Esophagus muscularis mucosa (tissue), 4 donors: ENCODE data around the gene CDH4. TPM values are rescaled to one million over a fixed set of nuclear protein-coding genes. Genes with fewer than 3 reads are reported as not detected.

ENCODE experiments used
- DNase-seq: peaks from one replicate; pipeline ENCODE4 v3.0.0-alpha.2; 2017; ENCODE audit errors: extremely low spot score
- H3K27ac ChIP-seq, 4 donors: fragments of 200-600 bp; sonication (generic); replicated peaks in 1 of 4; 1 replicate in 3 of 4; 2 replicates in 1 of 4; pipeline ENCODE4 v1.5.1; 2016 to 2019; ENCODE audit warnings: mild to moderate bottlenecking in 1 of 4
- H3K27me3 ChIP-seq, 4 donors: fragments of 200-600 bp; sonication (generic); one replicate each; pipeline versions ENCODE4 v1.5.1 to v1.6.0; 2016 to 2019
- H3K36me3 ChIP-seq, 4 donors: fragments of 200-600 bp; sonication (generic); one replicate each; pipeline ENCODE4 v1.5.1; 2016 to 2019
- H3K4me1 ChIP-seq, 4 donors: fragments of 200-600 bp; sonication (generic); one replicate each; pipeline ENCODE4 v1.5.1; 2016 to 2019
- H3K4me3 ChIP-seq, 4 donors: fragments of 200-600 bp; sonication (generic); 1 replicate in 2 of 4; 2 replicates in 2 of 4; pipeline ENCODE4 v1.5.1; 2016 to 2019; ENCODE audit warnings: mild to moderate bottlenecking in 4 of 4, moderate library complexity in 1 of 4
- H3K9me3 ChIP-seq, 4 donors: fragments of 200-600 bp; sonication (generic); 1 replicate in 3 of 4; 2 replicates in 1 of 4; pipeline ENCODE4 v1.5.1; 2016 to 2019
- CTCF ChIP-seq, 3 experiments: fragments of 200-600 bp in 2 of 3; fragments of 450-650 bp in 1 of 3; sonication (generic) in 2 of 3; IDR thresholded peaks; one replicate each; pipeline ENCODE4 v1.5.1; 2017 to 2019; ENCODE audit warnings: antibody characterized with exemption in 3 of 3, mild to moderate bottlenecking in 2 of 3, moderate library complexity in 1 of 3
- EP300 ChIP-seq: sonication (generic); formaldehyde crosslinking; IDR thresholded peaks from one replicate; pipeline ENCODE4 v1.6.1; 2017; ENCODE audit warnings: antibody characterized with exemption
- POLR2A ChIP-seq: fragments of 450-650 bp; IDR thresholded peaks from one replicate; pipeline ENCODE4 v1.6.1; 2017; ENCODE audit warnings: antibody characterized with exemption, moderate library complexity, mild to moderate bottlenecking, low read depth
- POLR2AphosphoS5 ChIP-seq, 2 donors: sonication (generic); formaldehyde crosslinking; IDR thresholded peaks; one replicate each; pipeline ENCODE4 v1.6.1; 2017; ENCODE audit warnings: antibody characterized with exemption in 2 of 2
- WGBS: methylation state at CpG from one replicate; pipeline ENCODE4 v1.1.5; 2018; 5-methylcytosine and 5-hydroxymethylcytosine counted together
- intact Hi-C: fragments of 100-400 bp; cut with DNase I; formaldehyde crosslinking; loops from one replicate; pipeline ENCODE4 v1.15.1; 2023
- total RNA-seq, 4 donors: library from RNA; depleted of rRNA; stranded (reverse); fragments of >200 nt; gene quantifications; one replicate each; pipeline versions ENCODE4 v1.1.0 to v1.2.1, GENCODE V29; 2016

The CDH4 gene
- total RNA-seq, 4 donors from 2014 or later = 0.42 to 1.3 (median 0.48) TPM

- Histone ChIP-seq H3K27me3 (peaks cover 0 to 13% (median 0%) of the 10 kb centered on the region in 4 donors), H3K4me1 (no peaks in the 10 kb centered on the region), H3K9me3 (peaks cover 0 to 12% (median 0%) of the 10 kb centered on the region in 4 donors), H3K36me3 (no peaks in the 10 kb centered on the region), H3K27ac (no peak overlapping the region), H3K4me3 (no peak overlapping the region)
- intact Hi-C loops = no loop called here
- WGBS = 70% methylated on average over 10 of the region's 13 CpGs
- no peak for TF ChIP-seq POLR2AphosphoS5 (IDR thresholded peaks at IDR 0.05)
- no peak for TF ChIP-seq POLR2A
- no peak for TF ChIP-seq EP300
- TF ChIP-seq CTCF (IDR thresholded peaks at IDR 0.05) = no peak
- DNase-seq = no peak
Observed at GRCh38 chr20:61868466-61869090, 616.5 kb downstream of the CDH4 start.

DNA sequence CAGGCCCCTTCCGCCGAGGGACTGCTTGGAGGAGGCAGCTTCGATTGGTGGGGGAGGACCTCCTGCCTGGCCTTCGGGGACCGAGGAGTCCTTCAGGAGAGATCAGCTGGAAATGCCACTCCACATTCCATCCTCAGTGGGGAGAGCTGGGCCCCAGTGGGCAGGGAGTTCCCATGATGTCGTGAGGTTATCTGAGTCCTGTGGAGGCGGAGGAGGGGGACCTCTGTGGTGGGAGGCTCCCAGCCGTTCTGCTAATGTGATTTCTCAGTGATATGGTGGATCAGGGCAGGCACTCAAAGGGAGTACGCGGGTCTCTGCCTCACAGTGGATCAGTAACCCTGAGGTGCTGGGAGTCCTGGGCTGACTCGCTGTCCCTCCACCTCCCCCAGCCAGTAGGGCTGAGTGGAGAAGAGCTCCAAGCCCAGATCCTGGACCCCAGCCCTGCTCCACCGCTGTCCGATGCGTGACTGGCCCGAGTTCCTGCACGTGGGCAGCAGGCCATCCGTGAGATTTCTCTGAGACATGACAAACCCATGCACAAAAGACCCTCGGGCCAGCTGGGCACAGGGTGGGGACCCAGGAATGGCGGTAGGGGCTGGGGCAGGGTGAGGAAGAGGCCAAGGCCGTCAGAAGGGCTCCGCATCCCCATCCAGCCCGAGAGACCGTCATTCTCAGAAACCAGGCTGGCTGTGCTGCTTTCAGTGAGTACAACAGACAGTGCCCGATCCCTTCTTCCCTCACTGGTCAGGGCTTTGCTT lies 617.9 kb downstream of the CDH4 start:
- Histone ChIP-seq H3K27ac (no peak overlapping the region), H3K36me3 (no peaks in the 10 kb centered on the region), H3K4me3 (no peak overlapping the region), H3K9me3 (peaks cover 0 to 12% (median 0%) of the 10 kb centered on the region in 4 donors), H3K4me1 (no peaks in the 10 kb centered on the region), H3K27me3 (peaks cover 0 to 19% (median 0%) of the 10 kb centered on the region in 4 donors)
- DNase-seq = no peak
- 70% methylated on average over 13 of the region's 24 CpGs for WGBS
- TF ChIP-seq POLR2A = no peak
- no peak for TF ChIP-seq EP300
- TF ChIP-seq POLR2AphosphoS5 (IDR thresholded peaks at IDR 0.05) = no peak
- TF ChIP-seq CTCF (IDR thresholded peaks at IDR 0.05) = no peak
- intact Hi-C loops = no loop called here

DNA sequence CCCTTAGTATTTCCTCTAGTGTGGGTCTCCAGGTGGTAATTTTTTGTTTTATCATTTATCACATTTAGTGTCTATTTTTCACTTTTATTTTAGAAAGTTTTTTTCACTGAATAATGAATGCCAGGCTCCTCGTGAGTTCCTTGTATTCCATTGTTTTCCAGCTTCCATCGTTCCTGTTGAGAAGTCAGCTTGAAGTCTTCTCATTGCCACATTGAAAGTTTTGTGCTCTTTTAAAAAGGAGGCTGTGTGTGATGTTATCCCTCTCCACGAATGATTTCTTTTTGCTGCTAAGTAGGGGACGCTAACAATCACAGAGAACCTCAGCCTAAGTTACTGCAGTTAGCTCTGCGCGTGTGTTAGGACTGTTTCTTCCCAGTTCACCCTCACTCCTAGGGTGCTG lies 619.1 kb downstream of the CDH4 start:
- TF ChIP-seq EP300 (no peak), CTCF (IDR thresholded peaks at IDR 0.05) (no peak)
- peaks cover 0 to 21% (median 0%) of the 10 kb centered on the region in 4 donors for H3K27me3 ChIP-seq
- DNase-seq = no peak
- no peaks in the 10 kb centered on the region for H3K36me3 ChIP-seq
- H3K4me1 ChIP-seq = no peaks in the 10 kb centered on the region
- no peak overlapping the region for H3K27ac ChIP-seq
- peaks cover 0 to 12% (median 0%) of the 10 kb centered on the region in 4 donors for H3K9me3 ChIP-seq
- WGBS = 84% methylated on average over 6 of the region's 6 CpGs
- intact Hi-C loops = no loop called here
- no peak overlapping the region for H3K4me3 ChIP-seq

DNA sequence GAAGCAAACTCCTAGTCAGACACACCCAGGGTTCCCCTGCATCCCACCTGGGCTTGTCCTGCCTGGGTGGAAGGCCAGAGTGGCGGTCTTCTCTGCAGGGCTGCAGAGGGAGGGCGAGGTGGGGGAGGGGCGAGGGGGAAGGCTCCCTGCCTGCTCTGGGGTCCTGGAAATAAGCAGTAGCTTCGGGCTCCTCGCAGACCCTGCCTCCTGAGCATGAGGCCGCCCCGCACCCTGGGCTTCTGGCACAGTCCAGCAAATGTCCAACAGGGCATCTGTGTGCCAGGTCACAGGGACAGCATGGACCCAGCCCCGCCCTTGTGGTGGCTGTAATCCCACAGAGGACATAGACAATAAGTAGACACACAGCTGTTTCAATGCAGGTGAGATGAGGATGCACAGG lies 619.9 kb downstream of the CDH4 start:
- H3K4me1 ChIP-seq = no peaks in the 10 kb centered on the region
- H3K27me3 ChIP-seq = peaks cover 0 to 20% (median 0%) of the 10 kb centered on the region in 4 donors
- no peak overlapping the region for H3K27ac ChIP-seq
- H3K9me3 ChIP-seq = peaks cover 0 to 12% (median 0%) of the 10 kb centered on the region in 4 donors
- no peaks in the 10 kb centered on the region for H3K36me3 ChIP-seq
- intact Hi-C loops = no loop called here
- DNase-seq = no peak
- WGBS = 83% methylated on average over 8 of the region's 8 CpGs
- no peak overlapping the region for H3K4me3 ChIP-seq
- TF ChIP-seq EP300 (no peak), CTCF (IDR thresholded peaks at IDR 0.05) (no peak), POLR2A (no peak), POLR2AphosphoS5 (IDR thresholded peaks at IDR 0.05) (no peak)
